PC-9 (cell line): Measurements from ENCODE around the gene NELL2.
"Not testable (repeated sequence)": the region's sequence is repeated elsewhere in the genome, so short reads cannot be mapped to it uniquely, and the experiment has no call there.

Experiments
- CTCF ChIP-seq: fragments of 200-600 bp; sonication (generic); conservative IDR thresholded peaks from 2 replicates; pipeline ENCODE4 v1.6.1; 2017; ENCODE audit warnings: mixed run types, antibody characterized with exemption, mild to moderate bottlenecking, moderate library complexity
- EZH2 ChIP-seq: fragments of 200-600 bp; sonication (generic); IDR thresholded peaks from 2 replicates; pipeline ENCODE4 v1.8.0; 2017; ENCODE audit warnings: antibody characterized with exemption, low read depth

- not testable (repeated sequence) for TF ChIP-seq CTCF, EZH2
These were observed 189.2 kb downstream of the NELL2 start for GRCh38 chr12:44686821-44687432.
